Gastrocnemius medialis (tissue), 4 donors: ENCODE results near the gene ACTN4.

Experiments
- POLR2A ChIP-seq, 2 donors: fragments of 450-650 bp; IDR thresholded peaks; one replicate each; pipeline ENCODE4 v1.6.1; 2017; ENCODE audit warnings: antibody characterized with exemption in 2 of 2, mild to moderate bottlenecking in 2 of 2, moderate library complexity in 2 of 2
- TF ChIP-seq, protein P1 (sequence below), 5 experiments: fragments of 450-650 bp in 3 of 5; fragments of 200-600 bp in 2 of 5; sonication (generic) in 2 of 5; IDR thresholded peaks in 4 of 5; conservative IDR thresholded peaks in 1 of 5; 1 replicate in 4 of 5; 2 replicates in 1 of 5; pipeline ENCODE4 v1.5.1; 2016 to 2019; ENCODE audit warnings: antibody characterized with exemption in 5 of 5, mild to moderate bottlenecking in 3 of 5, moderate library complexity in 3 of 5

DNA sequence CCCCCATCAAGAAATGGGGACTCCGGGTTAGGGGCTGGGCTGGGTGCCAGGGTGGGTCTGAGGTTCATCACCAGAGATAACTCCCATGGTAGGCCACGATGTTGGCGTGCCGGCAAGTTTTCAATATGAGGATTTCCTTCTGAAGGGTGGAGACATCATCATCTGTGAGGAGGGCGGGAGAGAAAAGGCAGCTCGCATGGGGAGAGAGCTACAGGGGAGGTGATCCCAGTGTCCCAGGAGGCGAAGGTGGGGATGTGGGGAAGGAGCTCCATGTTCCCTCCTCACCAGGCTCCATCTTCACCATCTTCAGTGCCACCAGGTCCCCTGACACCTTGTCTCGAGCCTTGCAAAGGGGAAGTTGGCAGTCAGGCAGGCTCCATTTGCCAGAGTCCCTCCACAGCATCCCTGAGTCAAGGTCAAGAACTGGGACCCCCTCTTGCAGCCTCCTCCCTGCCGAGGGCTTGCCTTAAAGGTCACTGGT, 30.1 kb upstream of the ACTN4 start:
- TF ChIP-seq, protein P1, sequence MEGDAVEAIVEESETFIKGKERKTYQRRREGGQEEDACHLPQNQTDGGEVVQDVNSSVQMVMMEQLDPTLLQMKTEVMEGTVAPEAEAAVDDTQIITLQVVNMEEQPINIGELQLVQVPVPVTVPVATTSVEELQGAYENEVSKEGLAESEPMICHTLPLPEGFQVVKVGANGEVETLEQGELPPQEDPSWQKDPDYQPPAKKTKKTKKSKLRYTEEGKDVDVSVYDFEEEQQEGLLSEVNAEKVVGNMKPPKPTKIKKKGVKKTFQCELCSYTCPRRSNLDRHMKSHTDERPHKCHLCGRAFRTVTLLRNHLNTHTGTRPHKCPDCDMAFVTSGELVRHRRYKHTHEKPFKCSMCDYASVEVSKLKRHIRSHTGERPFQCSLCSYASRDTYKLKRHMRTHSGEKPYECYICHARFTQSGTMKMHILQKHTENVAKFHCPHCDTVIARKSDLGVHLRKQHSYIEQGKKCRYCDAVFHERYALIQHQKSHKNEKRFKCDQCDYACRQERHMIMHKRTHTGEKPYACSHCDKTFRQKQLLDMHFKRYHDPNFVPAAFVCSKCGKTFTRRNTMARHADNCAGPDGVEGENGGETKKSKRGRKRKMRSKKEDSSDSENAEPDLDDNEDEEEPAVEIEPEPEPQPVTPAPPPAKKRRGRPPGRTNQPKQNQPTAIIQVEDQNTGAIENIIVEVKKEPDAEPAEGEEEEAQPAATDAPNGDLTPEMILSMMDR (IDR thresholded peaks at IDR 0.05 in 4 of 5, conservative IDR thresholded peaks at IDR 0.05 in 1 of 5), result no peak
- TF ChIP-seq POLR2A (IDR thresholded peaks at IDR 0.05), result no peak
